HG03521 (cell line): Measurements from ENCODE around the gene ANKRD2.
"Not testable (repeated sequence)": the region's sequence is repeated elsewhere in the genome, so short reads cannot be mapped to it uniquely, and the experiment has no call there.

Experiments used
- ATAC-seq: cut with Tn5 transposase; IDR thresholded peaks from one replicate; pipeline ENCODE4 v1.9.1; 2021; ENCODE audit warnings: mild to moderate bottlenecking, moderate library complexity; ENCODE audit not compliant: unreplicated experiment

Gene ANKRD2

GRCh38 chr10:97572214-97572989, at the start of gene ANKRD2:
ANKRD2 (plus strand) TSS chr10:97572779; CDS start chr10:97572789, 10 bp downstream.
- no peak for ATAC-seq

GRCh38 chr10:97522937-97523336, 49.6 kb upstream of the ANKRD2 start:
- ATAC-seq: no peak

GRCh38 chr10:97525086-97525485, 47.5 kb upstream of the ANKRD2 start:
- no peak for ATAC-seq

- no peak for ATAC-seq
Observed at GRCh38 chr10:97525683-97526110, 46.9 kb upstream of the ANKRD2 start.

DNA sequence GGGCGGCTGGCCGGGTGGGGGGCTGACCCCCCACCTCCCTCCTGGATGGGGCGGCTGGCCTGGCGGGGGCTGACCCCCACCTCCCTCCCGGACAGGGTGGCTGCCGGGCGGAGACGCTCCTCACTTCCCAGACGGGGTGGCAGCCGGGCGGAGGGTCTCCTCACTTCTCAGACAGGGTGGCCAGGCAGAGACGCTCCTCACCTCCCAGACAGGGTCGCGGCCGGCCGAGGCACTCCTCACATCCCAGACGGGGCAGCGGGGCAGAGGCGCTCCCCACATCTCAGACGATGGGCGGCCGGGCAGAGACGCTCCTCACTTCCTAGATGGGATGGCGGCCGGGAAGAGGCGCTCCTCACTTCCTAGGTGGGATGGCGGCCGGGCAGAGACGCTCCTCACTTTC, 43.7 kb upstream of the ANKRD2 start:
- ATAC-seq: not testable (repeated sequence)

- no peak for ATAC-seq
Observed at GRCh38 chr10:97529685-97530465, 42.7 kb upstream of the ANKRD2 start.

DNA sequence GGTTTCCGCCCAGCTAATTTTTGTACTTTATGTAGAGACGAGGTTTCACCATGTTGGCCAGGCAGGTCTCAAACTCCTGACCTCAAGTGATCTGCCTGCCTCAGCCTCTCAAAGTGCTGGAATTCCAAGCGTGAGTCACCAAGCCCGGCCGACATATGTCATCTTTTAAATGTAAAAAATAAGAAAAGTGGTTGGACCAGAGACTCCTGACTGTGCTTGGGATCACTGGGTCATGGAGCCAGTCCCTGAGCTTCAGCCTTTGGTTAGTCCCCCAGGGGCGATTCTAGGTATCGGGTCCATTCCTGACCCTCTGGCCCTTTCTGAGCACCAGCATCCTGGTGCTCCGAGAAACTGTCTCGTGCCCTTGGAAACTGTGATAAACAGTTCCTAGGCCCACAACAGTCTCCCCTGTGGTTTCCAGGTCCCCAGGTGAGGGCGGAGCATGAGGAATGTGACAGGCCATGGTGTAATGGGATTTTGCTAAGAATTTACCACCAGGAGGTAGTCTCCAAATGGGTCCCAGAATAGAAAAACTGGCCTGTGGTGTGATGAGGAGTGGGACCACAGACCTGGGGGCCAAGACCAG, 41.1 kb upstream of the ANKRD2 start:
- no peak for ATAC-seq

DNA sequence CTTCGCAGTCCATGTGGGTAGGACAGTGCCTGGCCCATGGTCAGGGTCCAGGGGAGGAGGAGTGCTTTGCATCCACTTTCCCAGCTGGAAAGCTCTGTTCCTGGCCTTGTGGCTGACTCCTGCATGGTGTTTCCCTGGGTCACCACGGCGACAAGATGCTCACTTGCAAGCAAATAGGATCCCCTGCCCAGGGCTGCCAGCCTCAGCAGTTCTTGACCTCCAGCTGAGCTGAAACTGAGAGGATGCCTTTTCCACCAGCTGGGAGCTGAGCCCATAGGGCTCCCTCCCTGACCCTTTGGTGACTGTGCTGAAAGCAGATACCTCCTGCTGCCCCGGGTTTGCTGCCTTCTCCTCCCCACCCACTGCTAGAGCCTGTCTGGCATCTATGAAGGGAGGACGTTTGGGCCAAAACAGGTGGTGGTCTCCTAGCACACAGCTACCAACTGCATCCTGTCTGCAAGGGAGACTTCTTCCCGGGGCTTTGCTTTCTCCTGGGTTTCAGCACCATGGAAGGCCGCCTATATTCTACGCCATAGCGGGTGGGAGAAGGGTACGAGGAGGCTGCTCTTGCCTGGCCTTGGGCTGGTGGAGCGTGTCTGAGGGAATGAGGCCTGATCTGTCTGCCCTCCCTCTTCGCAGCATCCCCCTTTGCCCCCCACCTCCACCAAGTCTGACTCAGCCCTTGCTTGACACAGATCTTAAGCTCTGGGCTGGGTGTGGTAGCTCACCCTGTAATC, 39.5 kb upstream of the ANKRD2 start:
- ATAC-seq: no peak

GRCh38 chr10:97533888-97534287, 38.7 kb upstream of the ANKRD2 start:
- ATAC-seq: no peak

- ATAC-seq: no peak
Observed at GRCh38 chr10:97534746-97535367, 37.7 kb upstream of the ANKRD2 start.

GRCh38 chr10:97537186-97537869, 35.3 kb upstream of the ANKRD2 start:
- ATAC-seq: no peak

DNA sequence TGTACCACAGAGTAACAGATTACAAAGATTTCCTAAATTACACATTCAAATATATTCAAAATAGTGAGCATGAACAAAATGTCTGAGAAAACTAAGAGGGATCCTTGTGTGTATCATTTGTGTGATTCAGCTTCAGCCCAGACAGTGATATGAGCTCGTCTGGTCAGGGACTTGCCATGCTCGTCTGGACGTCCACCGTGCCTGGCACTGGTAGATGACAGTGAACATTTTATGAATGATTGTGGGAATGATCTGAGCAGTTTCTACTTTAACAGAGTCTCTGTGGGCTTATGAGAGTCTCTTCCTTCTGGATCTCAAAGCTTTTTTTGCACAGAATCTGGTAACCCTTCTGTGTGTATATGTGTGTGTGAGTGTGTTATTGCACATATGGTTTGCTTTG, 34.2 kb upstream of the ANKRD2 start:
- ATAC-seq: no peak

- no peak for ATAC-seq
Observed at GRCh38 chr10:97538839-97539238, 33.7 kb upstream of the ANKRD2 start.

DNA sequence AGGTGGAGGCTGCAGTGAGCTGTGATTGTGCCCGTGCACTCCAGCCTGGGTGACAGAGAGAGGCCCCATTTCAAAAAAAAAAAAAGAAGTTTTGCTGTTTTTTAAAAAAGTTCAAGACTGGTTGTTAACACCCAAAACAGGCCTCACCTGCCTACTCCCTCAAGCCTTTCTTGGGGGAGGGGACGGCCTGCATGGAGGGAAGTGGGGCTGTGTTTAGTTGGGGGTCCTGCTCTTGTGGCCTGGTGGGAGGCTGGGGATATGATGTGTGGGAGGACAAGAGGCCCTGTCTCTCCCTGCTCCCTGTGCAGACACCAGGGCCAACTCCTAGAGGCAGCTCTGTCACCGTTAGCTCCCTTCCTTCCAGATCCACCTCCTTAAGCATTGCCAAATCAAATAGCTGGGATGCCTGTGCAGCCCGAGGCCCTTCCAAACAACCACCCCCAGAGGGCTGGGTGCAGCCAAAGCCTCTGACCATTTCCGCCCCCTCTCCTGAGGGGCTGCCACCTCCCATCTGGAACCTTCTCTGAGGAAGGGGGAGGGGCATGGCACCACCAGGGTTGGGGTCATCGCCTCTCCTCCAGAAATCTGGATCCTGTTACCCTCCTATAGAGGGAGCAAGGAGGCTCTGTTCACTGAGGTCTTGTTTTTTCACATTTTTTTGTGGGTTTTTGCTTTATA, 32.9 kb upstream of the ANKRD2 start:
- ATAC-seq: no peak

DNA sequence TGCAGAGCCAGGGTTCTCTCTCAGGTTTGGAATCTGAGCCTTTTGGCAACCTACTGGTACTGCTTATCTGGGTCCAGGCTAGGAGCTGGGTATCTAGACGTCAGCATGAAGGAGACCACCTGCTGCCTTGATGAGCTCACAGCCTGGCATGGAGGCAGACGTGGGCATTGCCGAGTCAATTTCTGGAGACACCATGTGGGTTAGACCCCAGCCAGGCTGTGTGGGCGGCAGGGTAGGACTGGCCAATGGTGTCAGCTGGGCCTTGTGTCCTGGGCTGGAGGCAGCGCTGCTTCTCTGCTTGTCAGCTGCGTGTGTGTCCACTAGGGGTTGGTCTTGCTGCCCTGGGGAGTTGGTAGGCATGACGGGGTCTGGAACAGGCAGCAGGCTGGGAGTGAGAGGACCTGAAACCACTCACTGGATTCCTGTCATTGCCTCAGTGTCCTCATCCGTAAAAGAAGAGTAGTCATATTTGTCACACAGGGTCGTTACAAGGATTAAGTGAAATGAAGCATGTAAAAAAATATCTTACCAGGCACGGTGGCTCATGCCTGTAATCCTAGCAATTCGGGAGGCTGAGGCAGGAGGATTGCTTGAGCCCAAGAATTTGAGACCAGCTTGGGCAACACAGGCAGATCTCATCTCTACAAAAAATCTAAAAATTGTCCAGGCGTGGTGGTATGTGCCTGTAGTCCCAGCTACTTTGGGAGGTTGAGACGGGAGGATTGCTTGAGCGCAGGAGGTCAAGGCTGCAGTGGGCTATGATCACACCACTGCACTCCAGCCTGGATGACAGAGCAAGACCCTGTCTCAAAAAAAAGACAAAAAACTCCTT, 31.7 kb upstream of the ANKRD2 start:
- ATAC-seq: no peak

GRCh38 chr10:97542169-97543024, 30.2 kb upstream of the ANKRD2 start:
- ATAC-seq: no peak

DNA sequence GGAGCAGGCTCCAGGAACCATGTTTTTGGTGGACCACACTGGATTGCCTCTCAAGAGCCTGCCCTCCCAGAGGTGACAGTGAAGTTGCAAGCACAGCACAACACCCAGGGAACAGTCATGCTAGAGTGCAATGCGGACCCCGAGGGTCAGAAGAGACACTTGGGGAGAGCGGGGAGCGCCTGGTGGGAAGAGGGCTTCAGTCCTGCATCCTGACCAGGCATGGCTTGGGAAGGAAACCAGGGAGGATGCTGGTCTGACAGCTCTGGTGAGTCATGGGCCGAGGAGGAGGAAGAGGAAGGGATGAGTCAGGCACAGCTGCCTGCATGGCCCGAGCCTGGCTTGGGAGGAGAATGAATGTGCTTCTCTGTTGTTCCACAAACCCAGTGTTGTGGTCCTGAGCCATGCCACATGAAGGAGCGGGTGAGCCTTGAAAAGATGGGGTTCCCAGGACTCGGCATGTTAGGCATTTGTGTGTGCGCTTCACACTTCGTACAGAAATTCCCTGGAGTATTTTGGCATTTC, 29.5 kb upstream of the ANKRD2 start:
- ATAC-seq: no peak
